Measurements from ENCODE around the gene STK17B.

GRCh38 chr2:196096982-196097745, 74.2 kb downstream of the STK17B start:
- no peak for TF ChIP-seq CTCF (IDR thresholded peaks at IDR 0.05)
- TF ChIP-seq POLR2A (IDR thresholded peaks at IDR 0.05), result no peak
